Loucy (cell line): ENCODE results near the gene SFR1.

Experiments
- H2AFZ ChIP-seq: fragments of 200-600 bp; sonication (generic); 2 replicates; pipeline ENCODE4 v1.6.0; 2016; ENCODE audit warnings: antibody characterized with exemption, mild to moderate bottlenecking, low read length, moderate library complexity
- H3F3A ChIP-seq: fragments of 200-600 bp; 2 replicates; pipeline ENCODE4 v1.6.0; 2016; ENCODE audit warnings: antibody characterized with exemption, low read depth, mild to moderate bottlenecking
- H3K27me3 ChIP-seq: fragments of 200-600 bp; sonication (generic); 2 replicates; pipeline ENCODE4 v1.6.1; 2014; ENCODE audit warnings: low read length, mild to moderate bottlenecking; ENCODE audit not compliant: insufficient read depth, poor library complexity, severe bottlenecking
- H3K36me3 ChIP-seq: fragments of 200-600 bp; sonication (generic); 2 replicates; pipeline ENCODE4 v1.6.1; 2016; ENCODE audit warnings: low read length; ENCODE audit not compliant: insufficient read depth
- H3K4me1 ChIP-seq: fragments of 200-600 bp; sonication (generic); 2 replicates; pipeline ENCODE4 v1.5.1; 2014; ENCODE audit warnings: low read length, mild to moderate bottlenecking; ENCODE audit not compliant: insufficient read depth, poor library complexity, severe bottlenecking
- H3K4me2 ChIP-seq: fragments of 200-600 bp; sonication (generic); 2 replicates; pipeline ENCODE4 v1.6.0; 2014; ENCODE audit warnings: antibody characterized with exemption, low read length, low read depth, mild to moderate bottlenecking; ENCODE audit not compliant: poor library complexity, severe bottlenecking
- H3K4me3 ChIP-seq: fragments of 200-600 bp; sonication (generic); 2 replicates; pipeline ENCODE4 v1.5.1; 2014; ENCODE audit warnings: low read length, mild to moderate bottlenecking, mixed read lengths; ENCODE audit not compliant: poor library complexity, severe bottlenecking
- H3K79me2 ChIP-seq: fragments of 200-600 bp; sonication (generic); 2 replicates; pipeline ENCODE4 v1.6.1; 2014; ENCODE audit warnings: low read length; ENCODE audit not compliant: insufficient read depth
- H3K9ac ChIP-seq: fragments of 200-600 bp; sonication (generic); 2 replicates; pipeline ENCODE4 v1.6.0; 2014; ENCODE audit warnings: mild to moderate bottlenecking, low read depth, low read length, moderate library complexity; ENCODE audit not compliant: poor library complexity, severe bottlenecking
- H3K9me2 ChIP-seq: fragments of 200-600 bp; sonication (generic); replicated peaks from 2 replicates; pipeline ENCODE4 v1.6.1; 2016; ENCODE audit warnings: low read depth, low read length, mixed read lengths
- H3K9me3 ChIP-seq: fragments of 200-600 bp; sonication (generic); 2 replicates; pipeline ENCODE4 v1.6.1; 2014; ENCODE audit warnings: mild to moderate bottlenecking, antibody characterized with exemption, low read length, low read depth; ENCODE audit not compliant: insufficient read depth
- H4K20me1 ChIP-seq: fragments of 200-600 bp; sonication (generic); 2 replicates; pipeline ENCODE4 v1.6.0; 2014; ENCODE audit warnings: antibody characterized with exemption, low read length, mild to moderate bottlenecking; ENCODE audit not compliant: insufficient read depth, poor library complexity, severe bottlenecking
- CTCF ChIP-seq: fragments of 200-600 bp; sonication (generic); conservative IDR thresholded peaks from 2 replicates; pipeline ENCODE4 v1.5.1; 2014; ENCODE audit warnings: mild to moderate bottlenecking, antibody characterized with exemption, low read length
- EZH2phosphoT487 ChIP-seq: fragments of 200-600 bp; IDR thresholded peaks from 2 replicates; pipeline ENCODE4 v1.6.1; 2018; ENCODE audit warnings: antibody characterized with exemption, mild to moderate bottlenecking, moderate library complexity, borderline replicate concordance

The SFR1 gene

GRCh38 chr10:104121485-104122224 is at the start of gene SFR1:
SFR1 (plus strand) TSS chr10:104122171; CDS start chr10:104122184, 13 bp downstream.
- H3K27me3 ChIP-seq: no peaks in the 10 kb centered on the region
- peaks cover 20% of the 10 kb centered on the region for H3K79me2 ChIP-seq
- H3F3A ChIP-seq: no peaks in the 10 kb centered on the region
- H4K20me1 ChIP-seq: no peaks in the 10 kb centered on the region
- H3K9me3 ChIP-seq: no peaks in the 10 kb centered on the region
- H2AFZ ChIP-seq: peak within 1 kb of the TSS; percentile 91
- TF ChIP-seq CTCF (peak; percentile 61), EZH2phosphoT487 (no peak)
- peaks cover 21% of the 10 kb centered on the region for H3K4me1 ChIP-seq
- H3K36me3 ChIP-seq: no peaks in the 10 kb centered on the region
- H3K4me3 ChIP-seq: peak within 1 kb of the TSS; percentile 90
- peak within 1 kb of the TSS; percentile 97 for H3K9ac ChIP-seq
- no peaks in the 10 kb centered on the region for H3K9me2 ChIP-seq
- peak within 1 kb of the TSS; percentile 84 for H3K4me2 ChIP-seq

GRCh38 chr10:104072786-104073185 is 49.2 kb upstream of the SFR1 start:
- TF ChIP-seq CTCF (no peak), EZH2phosphoT487 (no peak)
- Histone ChIP-seq H3K27me3 (no peaks in the 10 kb centered on the region), H3K9me3 (no peaks in the 10 kb centered on the region), H3K4me1 (no peaks in the 10 kb centered on the region), H3K36me3 (no peaks in the 10 kb centered on the region), H3K9ac (no peak overlapping the region), H3K4me3 (no peak overlapping the region), H3K79me2 (no peaks in the 10 kb centered on the region), H3K9me2 (no peaks in the 10 kb centered on the region), H3K4me2 (no peak overlapping the region), H2AFZ (no peak overlapping the region), H4K20me1 (no peaks in the 10 kb centered on the region), H3F3A (no peaks in the 10 kb centered on the region)

GRCh38 chr10:104074505-104074904 is 47.5 kb upstream of the SFR1 start:
- no peaks in the 10 kb centered on the region for H3K9me2 ChIP-seq
- no peaks in the 10 kb centered on the region for H3K27me3 ChIP-seq
- H3K9ac ChIP-seq: no peak overlapping the region
- no peaks in the 10 kb centered on the region for H3K9me3 ChIP-seq
- TF ChIP-seq CTCF (no peak), EZH2phosphoT487 (no peak)
- H2AFZ ChIP-seq: no peak overlapping the region
- no peaks in the 10 kb centered on the region for H3K79me2 ChIP-seq
- no peaks in the 10 kb centered on the region for H3F3A ChIP-seq
- H3K4me3 ChIP-seq: no peak overlapping the region
- no peaks in the 10 kb centered on the region for H3K36me3 ChIP-seq
- H4K20me1 ChIP-seq: no peaks in the 10 kb centered on the region
- H3K4me2 ChIP-seq: no peak overlapping the region
- no peaks in the 10 kb centered on the region for H3K4me1 ChIP-seq
